ENCODE results near the gene RMI2.

RMI2 gene

DNA sequence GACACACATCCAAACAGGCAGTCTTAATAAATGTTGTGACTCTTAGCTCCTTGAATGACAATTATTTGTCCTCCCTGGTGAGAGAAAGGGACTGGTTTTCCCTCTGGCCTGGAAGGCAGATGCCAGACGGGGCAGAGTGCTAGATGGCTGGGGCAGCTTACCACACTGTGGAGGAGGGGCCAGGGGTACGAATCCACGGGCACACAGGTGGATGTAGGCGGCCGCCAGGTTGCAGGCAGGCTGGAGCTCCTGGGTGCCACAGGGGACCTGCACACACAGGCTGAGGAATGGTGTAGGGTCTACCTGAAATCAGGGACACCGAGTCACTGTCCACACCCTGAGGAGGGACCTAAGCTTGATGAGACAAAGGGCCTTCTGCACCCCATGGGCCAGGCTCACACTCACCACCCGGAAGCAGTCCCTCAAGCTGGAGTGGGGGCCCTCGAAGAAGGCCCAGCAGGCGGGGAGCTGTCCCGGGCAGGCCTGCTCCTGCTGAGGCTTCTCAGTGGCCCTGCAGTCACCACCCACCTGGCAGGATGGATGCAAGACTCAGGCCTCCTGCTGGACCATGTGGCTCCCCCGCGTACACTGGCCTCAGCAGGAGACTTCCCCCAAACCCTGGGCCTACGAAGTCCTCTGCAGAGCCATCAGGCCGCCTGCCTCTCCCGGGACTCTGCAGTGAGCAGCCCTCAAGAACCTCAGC is 38.4 kb downstream of the RMI2 start:
- no peak for DNase-seq (ENCODE audit: low spot score in 2 of 2)
- H3K4me3 ChIP-seq: no peak overlapping the region
- H3K4me1 ChIP-seq: no peaks in the 10 kb centered on the region
- H3K36me3 ChIP-seq (replicated peaks): no peaks in the 10 kb centered on the region
- in situ Hi-C loops (cut with MboI; ENCODE audit: low sequenced_read_pairs): loop anchor here (25.0 kb wide), 1 partner anchor 679 kb away; no protein-coding TSS in a partner anchor
- no peaks in the 10 kb centered on the region for H3K27me3 ChIP-seq (ENCODE audit: low read depth)
- H3K9me3 ChIP-seq: no peaks in the 10 kb centered on the region

DNA sequence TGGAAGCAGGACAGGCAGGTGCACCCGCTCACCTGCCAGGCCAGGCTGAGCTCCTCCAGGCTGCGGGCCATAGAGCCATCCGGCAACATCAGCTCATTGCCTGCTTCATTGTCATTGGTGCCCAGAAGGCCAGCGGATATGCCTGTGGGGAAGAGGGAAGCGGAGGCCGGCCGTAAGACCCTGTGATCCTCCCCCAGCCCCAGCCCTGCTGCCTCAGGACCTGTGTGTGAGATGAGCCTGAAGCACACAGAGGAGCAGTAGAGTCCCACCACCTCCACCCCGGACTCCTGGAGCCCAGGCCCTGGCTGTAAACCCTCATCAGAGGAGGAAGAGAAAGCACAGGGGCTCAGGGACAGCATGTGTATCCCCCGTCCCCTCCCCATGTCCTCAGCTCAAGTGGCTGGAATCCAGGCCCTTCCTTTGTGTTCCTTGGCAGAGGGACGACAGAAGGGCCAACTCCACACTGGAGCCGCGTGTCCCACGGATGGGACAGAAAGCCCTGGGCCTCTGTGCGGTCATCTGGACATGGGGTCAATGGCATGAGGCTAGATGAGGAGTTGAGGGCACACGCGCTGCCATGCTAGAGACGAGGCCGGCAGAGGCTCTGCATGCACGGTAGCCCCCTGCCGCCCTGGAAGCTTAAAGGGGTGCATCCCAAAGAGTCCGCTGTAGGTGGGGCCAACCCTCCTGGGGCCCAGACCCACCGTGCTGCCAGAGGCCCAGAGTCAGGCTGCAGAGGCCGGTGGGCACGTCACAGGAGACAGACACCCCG is 39.1 kb downstream of the RMI2 start:
- H3K9me3 ChIP-seq: no peaks in the 10 kb centered on the region
- H3K4me1 ChIP-seq: no peaks in the 10 kb centered on the region
- in situ Hi-C loops (cut with MboI; ENCODE audit: low sequenced_read_pairs): loop anchor here (25.0 kb wide), 1 partner anchor 678 kb away; no protein-coding TSS in a partner anchor
- H3K36me3 ChIP-seq (replicated peaks): no peaks in the 10 kb centered on the region
- no peak for DNase-seq (ENCODE audit: low spot score in 2 of 2)
- H3K4me3 ChIP-seq: no peak overlapping the region
- H3K27me3 ChIP-seq (ENCODE audit: low read depth): no peaks in the 10 kb centered on the region

DNA sequence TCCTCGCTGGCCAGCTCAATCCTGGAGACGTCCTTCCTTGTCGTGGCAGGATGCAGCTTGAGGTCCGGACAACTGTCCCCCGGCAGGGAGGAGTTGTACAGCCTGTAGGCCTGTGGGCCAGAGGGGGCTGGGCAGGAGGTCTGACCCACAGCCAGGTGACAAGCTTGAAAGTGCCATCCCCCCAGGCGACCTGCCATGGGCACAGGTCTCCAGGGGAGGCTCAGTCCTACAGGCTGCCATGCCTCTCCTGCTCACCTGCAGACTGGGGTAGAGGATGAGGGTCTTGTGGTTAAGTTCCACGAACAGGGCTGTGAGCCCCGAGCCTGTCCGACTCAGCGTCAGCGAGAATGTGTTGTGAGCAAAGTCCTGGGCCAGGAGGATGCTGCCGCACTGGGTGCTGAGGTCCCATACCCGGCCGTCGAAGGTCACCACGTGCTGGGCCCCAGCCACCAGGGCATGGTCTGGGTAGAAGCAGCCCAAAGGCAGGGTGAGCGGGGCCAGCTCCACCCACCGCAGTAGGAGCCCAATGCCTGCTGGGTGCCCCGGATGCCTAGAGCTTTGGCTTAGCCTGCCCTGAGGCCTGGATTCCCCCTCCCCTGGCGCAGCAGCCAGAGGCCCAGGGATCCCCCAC is 39.8 kb downstream of the RMI2 start:
- DNase-seq (ENCODE audit: low spot score in 2 of 2): no peak
- no peaks in the 10 kb centered on the region for H3K27me3 ChIP-seq (ENCODE audit: low read depth)
- in situ Hi-C loops (cut with MboI; ENCODE audit: low sequenced_read_pairs): loop anchor here (25.0 kb wide), 1 partner anchor 677 kb away; no protein-coding TSS in a partner anchor
- no peak overlapping the region for H3K4me3 ChIP-seq
- no peaks in the 10 kb centered on the region for H3K9me3 ChIP-seq
- H3K4me1 ChIP-seq: no peaks in the 10 kb centered on the region
- no peaks in the 10 kb centered on the region for H3K36me3 ChIP-seq (replicated peaks)

DNA sequence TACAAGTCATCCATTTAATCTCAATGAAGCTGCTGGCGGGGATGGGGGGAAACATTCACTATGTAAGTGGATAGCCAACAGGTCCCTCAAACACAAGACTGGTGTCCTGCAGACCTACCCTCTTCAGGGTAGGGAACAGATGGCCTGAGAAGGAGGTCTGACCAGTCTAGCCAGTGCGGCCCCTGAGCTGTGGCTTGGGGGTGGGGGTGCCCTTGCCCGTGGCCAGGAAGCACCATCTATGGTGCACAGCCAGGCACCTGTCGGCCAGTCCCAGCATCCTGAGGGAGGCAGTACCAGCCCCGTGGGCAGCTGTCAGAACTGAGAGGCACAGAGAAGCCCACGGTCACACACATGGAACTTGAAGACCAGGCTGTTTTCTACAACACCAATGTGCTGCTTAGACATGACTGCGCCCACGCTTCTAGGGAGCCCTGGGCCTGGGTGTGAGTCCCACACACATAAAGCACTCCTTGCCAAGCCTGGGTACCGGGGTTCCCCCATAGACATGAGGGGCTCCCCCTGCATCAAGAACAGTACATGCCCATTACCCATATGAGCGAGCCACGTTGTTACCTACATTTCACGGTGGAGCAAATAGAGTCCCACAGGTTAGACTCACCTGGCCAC is 40.9 kb downstream of the RMI2 start:
- Histone ChIP-seq H3K4me1 (peaks cover 2% of the 10 kb centered on the region; the same call in 1 of the 2 replicates), H3K27me3 (ENCODE audit: low read depth) (no peaks in the 10 kb centered on the region), H3K4me3 (no peak overlapping the region), H3K9me3 (no peaks in the 10 kb centered on the region), H3K36me3 (replicated peaks) (no peaks in the 10 kb centered on the region)
- DNase-seq (ENCODE audit: low spot score in 2 of 2): no peak
- in situ Hi-C loops (cut with MboI; ENCODE audit: low sequenced_read_pairs): loop anchor here (25.0 kb wide), 1 partner anchor 676 kb away; no protein-coding TSS in a partner anchor

DNA sequence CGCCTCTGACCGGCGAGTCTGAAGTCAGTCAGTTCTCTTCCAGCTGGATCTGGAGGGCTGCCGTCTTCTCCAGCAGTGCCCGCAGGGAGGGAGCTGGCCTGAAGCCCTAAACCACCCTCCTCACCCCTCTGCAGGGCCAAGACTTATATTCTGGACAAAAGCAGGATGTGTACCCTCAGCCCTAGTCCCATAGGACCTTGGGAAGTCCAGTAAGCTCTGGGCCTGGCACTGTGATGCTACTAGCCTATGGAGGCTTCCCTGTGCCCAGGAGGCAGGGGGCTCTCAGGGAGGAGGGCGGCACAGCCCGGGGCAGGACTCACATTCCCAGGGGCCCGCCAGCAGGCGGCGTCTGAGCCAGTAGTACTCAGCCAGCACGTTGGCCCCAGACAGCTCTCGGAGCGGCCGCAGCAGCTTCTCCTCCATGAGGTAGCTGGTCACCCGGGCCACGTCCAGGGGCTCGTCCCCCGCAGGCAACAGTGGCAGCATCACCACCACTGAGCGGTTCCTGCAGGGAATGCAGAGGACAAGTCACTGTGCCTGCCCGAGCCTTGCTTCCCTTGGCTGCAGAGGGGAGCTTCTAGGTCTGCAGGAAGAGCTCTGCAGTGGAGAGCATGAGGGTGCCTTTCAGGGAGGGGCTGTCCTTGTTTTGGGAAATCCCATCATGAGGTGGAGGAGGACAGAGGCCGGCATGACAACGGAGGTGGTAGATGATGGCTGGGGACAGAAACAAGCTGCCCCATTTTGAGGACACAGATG is 41.7 kb downstream of the RMI2 start:
- no peaks in the 10 kb centered on the region for H3K36me3 ChIP-seq (replicated peaks)
- H3K4me3 ChIP-seq: no peak overlapping the region
- no peaks in the 10 kb centered on the region for H3K9me3 ChIP-seq
- in situ Hi-C loops (cut with MboI; ENCODE audit: low sequenced_read_pairs): loop anchor here (25.0 kb wide), 1 partner anchor 675 kb away; no protein-coding TSS in a partner anchor
- no peaks in the 10 kb centered on the region for H3K27me3 ChIP-seq (ENCODE audit: low read depth)
- peaks cover 2% of the 10 kb centered on the region; the same call in 1 of the 2 replicates for H3K4me1 ChIP-seq
- peak; percentile 18 to 70 for DNase-seq (ENCODE audit: low spot score in 2 of 2)

DNA sequence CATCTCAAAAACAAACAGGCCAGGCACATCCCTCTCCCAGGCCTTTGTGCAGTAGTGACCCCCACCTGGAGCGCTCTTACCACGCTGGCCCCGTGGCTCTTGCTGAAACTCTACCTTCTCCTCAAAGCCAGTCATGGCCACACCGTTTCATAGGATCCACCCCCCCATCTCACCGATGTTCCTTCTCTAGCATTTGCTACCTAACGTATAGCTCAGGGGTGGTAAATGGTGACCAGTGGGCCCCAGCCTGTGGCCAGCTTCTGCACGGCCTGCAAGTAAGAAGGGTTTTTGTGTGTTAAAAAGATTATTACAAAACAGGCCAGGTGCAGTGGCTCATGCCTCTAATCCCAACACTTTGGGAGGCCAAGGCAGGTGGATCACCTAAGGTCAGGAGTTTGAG is 43.8 kb downstream of the RMI2 start:
- no peaks in the 10 kb centered on the region for H3K36me3 ChIP-seq (replicated peaks)
- DNase-seq (ENCODE audit: low spot score in 2 of 2): no peak
- no peaks in the 10 kb centered on the region for H3K9me3 ChIP-seq
- in situ Hi-C loops (cut with MboI; ENCODE audit: low sequenced_read_pairs): loop anchor here (25.0 kb wide), 1 partner anchor 673 kb away; no protein-coding TSS in a partner anchor
- H3K4me1 ChIP-seq: peaks cover 2% of the 10 kb centered on the region; the same call in 1 of the 2 replicates
- H3K27me3 ChIP-seq (ENCODE audit: low read depth): no peaks in the 10 kb centered on the region
- H3K4me3 ChIP-seq: no peak overlapping the region

DNA sequence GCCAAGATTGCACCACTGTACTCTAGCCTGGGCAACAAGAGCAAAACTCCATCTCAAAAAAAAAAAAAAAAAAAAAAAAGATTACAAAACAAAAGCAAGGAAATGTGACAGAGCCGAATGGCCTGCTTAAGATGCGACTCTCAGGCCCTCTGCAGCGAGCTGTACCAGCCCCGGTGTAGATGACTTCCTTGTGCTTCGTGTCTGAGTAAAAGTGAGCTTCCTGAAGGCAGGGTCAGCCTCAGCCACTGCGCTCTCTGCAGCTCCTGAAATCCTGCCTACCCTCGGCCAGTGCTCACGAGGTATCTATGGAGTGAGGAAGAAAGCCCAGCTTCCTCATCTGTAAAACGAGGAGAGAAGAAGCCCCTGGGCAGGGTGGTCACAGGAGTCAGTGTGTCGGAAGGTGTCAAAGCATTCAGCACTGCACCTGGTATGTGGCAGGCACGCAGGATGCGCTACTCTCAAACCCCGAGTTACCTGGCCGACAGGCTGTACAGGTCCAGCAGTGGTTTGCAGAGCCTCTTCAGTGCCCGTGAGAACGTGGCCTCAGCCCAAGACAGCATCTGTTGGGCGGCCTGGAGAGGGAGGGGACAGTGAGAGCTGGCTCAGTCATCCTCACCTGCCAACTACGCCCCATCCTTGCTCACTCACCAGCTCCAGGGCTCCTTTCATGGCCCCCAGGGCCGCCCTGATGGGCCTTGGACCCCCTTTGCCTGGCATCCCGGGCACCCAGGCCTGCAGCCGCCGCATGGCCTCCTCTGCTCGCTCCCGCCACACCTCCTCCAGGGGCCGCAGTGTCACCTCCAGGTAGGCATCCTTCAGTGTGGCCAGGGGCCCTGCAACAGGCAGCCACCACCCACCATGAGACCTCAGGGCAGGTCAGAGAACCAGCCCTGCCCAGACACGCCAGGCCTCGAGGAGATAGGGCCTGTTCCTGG is 44.6 kb downstream of the RMI2 start:
- Histone ChIP-seq H3K36me3 (replicated peaks) (no peaks in the 10 kb centered on the region), H3K4me3 (no peak overlapping the region), H3K27me3 (ENCODE audit: low read depth) (no peaks in the 10 kb centered on the region), H3K9me3 (no peaks in the 10 kb centered on the region), H3K4me1 (peaks cover 2% of the 10 kb centered on the region; the same call in 1 of the 2 replicates)
- in situ Hi-C loops (cut with MboI; ENCODE audit: low sequenced_read_pairs): loop anchor here (10.0 to 25.0 kb wide), 2 partner anchors 255 to 672 kb away; no protein-coding TSS in a partner anchor
- DNase-seq (ENCODE audit: low spot score in 2 of 2): no peak

DNA sequence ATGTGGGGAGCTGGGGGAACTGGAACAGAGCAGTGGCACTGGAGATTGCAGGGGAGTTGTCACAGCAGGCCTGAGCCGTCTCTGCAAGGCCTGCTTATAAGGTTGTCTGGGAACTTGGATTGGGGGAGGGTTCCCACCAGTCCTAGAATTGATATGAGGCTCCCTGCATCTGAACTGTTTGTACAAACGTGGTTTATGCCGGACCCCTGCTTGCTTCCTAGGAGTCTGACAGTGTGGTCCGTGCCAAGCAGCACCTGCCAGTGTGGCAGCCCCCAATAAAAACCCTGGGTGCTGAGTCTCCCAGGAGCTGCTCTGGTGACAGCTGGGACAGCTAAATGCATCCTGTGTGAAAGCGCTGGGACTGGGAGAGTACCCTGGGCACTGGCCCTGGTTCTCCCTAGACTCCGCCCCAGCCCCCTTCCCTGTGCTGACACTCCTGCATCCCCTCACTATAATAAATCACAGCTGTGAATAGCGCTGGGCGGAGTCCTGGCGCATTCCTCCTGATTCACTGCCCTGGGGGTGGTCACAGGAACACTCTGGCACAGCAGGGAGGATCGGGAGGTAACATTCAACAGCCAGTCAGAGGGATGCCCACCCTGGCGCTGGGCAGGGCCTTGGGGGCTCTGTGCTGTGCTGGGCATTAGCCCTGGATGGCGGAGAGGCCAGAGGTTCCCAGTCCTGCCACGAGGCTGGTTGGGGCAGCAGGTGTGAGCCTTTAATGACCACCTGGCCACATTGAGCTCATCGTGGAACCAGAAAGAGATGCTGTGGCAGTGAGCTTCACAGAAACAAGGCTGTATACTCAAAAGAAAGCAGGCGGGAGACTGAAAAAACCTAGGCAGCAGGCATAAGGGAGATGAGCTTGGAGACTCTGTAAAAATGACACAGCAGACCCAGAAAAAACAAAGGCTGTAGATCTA is 45.6 kb downstream of the RMI2 start:
- in situ Hi-C loops (cut with MboI; ENCODE audit: low sequenced_read_pairs): loop anchor here (10.0 to 25.0 kb wide), 2 partner anchors 254 to 671 kb away; no protein-coding TSS in a partner anchor
- DNase-seq (ENCODE audit: low spot score in 2 of 2): peak in 1 of 2 experiments; percentile 63

DNA sequence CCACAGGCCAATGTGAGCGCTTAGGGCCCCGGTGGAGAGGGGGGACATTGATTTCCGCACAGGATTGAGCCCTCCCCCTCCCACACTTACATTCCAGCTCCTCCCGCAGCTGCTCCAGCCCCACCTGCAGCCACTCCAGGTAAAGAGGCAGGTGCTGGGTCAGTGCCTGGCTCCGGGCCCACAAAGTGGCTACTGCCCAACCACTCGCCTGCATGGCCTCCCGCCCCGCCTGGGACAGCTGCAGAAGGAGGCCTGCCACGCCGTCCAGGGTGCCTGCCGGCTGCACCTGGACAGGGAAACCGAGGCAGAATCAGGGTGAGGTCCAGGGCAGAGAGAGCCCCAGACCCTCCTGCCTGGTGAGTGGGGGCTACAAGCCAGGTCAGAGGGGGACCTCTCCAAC is 46.3 kb downstream of the RMI2 start:
- in situ Hi-C loops (cut with MboI; ENCODE audit: low sequenced_read_pairs): loop anchor here (10.0 to 25.0 kb wide), 2 partner anchors 253 to 671 kb away; no protein-coding TSS in a partner anchor
- no peak for DNase-seq (ENCODE audit: low spot score in 2 of 2)

More for the DNA sequence above, 45.6 kb downstream of the RMI2 start:
- Histone ChIP-seq H3K36me3 (replicated peaks) (no peaks in the 10 kb centered on the region), H3K9me3 (no peaks in the 10 kb centered on the region), H3K4me3 (no peak overlapping the region), H3K27me3 (ENCODE audit: low read depth) (no peaks in the 10 kb centered on the region), H3K4me1 (peaks cover 2% of the 10 kb centered on the region; the same call in 1 of the 2 replicates)

DNA sequence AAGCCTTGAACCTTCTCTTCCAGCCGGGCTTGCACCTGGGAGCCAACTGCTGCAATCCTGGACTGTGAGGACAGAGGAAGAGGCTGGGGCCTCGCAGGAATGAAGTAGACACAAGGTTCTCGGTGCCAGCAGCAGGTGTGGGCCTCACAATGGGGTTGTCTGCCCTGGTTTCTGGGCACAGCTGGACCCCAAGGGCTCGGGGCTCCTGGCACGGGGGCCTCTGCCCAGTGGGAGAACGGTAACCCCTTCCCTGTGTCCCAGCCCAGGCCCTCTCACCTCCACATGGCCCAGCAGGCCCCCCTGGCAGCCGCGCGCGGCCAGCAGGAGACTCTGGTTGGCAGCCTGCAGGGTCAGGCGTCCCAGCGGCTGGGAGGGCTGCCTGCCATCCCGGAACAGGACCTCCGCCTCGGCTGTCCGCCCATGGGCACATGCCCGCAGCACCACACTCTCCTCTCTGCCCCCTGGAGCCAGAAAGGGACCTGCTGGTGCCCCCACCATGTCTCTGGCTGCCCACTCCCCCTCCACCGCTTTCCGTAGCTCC is 46.9 kb downstream of the RMI2 start:
- Histone ChIP-seq H3K4me1 (peaks cover 2% of the 10 kb centered on the region; the same call in 1 of the 2 replicates), H3K36me3 (replicated peaks) (no peaks in the 10 kb centered on the region), H3K27me3 (ENCODE audit: low read depth) (no peaks in the 10 kb centered on the region), H3K4me3 (no peak overlapping the region), H3K9me3 (no peaks in the 10 kb centered on the region)
- no peak for DNase-seq (ENCODE audit: low spot score in 2 of 2)
- in situ Hi-C loops (cut with MboI; ENCODE audit: low sequenced_read_pairs): loop anchor here (10.0 to 25.0 kb wide), 2 partner anchors 253 to 670 kb away; no protein-coding TSS in a partner anchor

More for the DNA sequence above, 46.3 kb downstream of the RMI2 start:
- no peaks in the 10 kb centered on the region for H3K36me3 ChIP-seq (replicated peaks)
- H3K27me3 ChIP-seq (ENCODE audit: low read depth): no peaks in the 10 kb centered on the region
- no peaks in the 10 kb centered on the region for H3K9me3 ChIP-seq
- H3K4me3 ChIP-seq: no peak overlapping the region
- peaks cover 2% of the 10 kb centered on the region; the same call in 1 of the 2 replicates for H3K4me1 ChIP-seq

DNA sequence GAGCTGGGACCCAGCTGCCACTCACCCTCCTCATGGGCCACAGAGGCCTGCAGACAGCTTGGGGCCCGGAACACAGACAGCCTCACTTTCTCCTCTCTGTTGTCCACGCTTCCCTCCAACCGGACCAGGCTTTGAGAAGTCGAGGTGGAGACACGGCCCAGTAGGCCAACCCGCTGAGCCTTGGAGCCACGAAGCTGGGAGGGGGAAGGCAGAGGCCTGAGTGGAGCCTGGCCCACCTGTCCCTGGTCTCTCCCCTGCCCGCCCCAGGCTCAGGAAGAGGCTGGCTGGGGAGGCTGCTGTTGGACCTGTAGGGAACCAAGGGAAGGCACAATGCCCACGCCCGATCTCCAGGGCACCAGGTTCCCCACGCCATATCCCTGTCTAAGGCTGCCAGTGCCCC is 48.1 kb downstream of the RMI2 start:
- Histone ChIP-seq H3K9me3 (no peaks in the 10 kb centered on the region), H3K36me3 (replicated peaks) (no peaks in the 10 kb centered on the region), H3K27me3 (ENCODE audit: low read depth) (no peaks in the 10 kb centered on the region), H3K4me3 (no peak overlapping the region), H3K4me1 (peaks cover 2% of the 10 kb centered on the region; the same call in 1 of the 2 replicates)
- in situ Hi-C loops (cut with MboI; ENCODE audit: low sequenced_read_pairs): loop anchor here (10.0 to 25.0 kb wide), 2 partner anchors 251 to 669 kb away; no protein-coding TSS in a partner anchor
- DNase-seq (ENCODE audit: low spot score in 2 of 2): no peak
